Measurements from ENCODE around the gene GLG1. TPM values are rescaled to one million over a fixed set of nuclear protein-coding genes. Genes with fewer than 3 reads are reported as not detected.

Gene GLG1
- total and polyA plus RNA-seq, 2 experiments from 2014 or later: 142 to 148 TPM

GRCh38 chr16:74561626-74562025 lies 45.3 kb downstream of the GLG1 start:
- H3K4me3 ChIP-seq: no peak overlapping the region
- no peak overlapping the region for H3K27ac ChIP-seq
- peaks cover 72% of the 10 kb centered on the region for H4K20me1 ChIP-seq (ENCODE audit: insufficient read depth, poor library complexity, severe bottlenecking)
- H2AFZ ChIP-seq: no peak overlapping the region
- TF ChIP-seq EZH2 (IDR thresholded peaks at IDR 0.05; ENCODE audit: borderline replicate concordance) (no peak), EZH2phosphoT487 (IDR thresholded peaks at IDR 0.05; ENCODE audit: low read depth, severe bottlenecking, unreplicated experiment) (no peak)
- TF ChIP-seq, protein P1, sequence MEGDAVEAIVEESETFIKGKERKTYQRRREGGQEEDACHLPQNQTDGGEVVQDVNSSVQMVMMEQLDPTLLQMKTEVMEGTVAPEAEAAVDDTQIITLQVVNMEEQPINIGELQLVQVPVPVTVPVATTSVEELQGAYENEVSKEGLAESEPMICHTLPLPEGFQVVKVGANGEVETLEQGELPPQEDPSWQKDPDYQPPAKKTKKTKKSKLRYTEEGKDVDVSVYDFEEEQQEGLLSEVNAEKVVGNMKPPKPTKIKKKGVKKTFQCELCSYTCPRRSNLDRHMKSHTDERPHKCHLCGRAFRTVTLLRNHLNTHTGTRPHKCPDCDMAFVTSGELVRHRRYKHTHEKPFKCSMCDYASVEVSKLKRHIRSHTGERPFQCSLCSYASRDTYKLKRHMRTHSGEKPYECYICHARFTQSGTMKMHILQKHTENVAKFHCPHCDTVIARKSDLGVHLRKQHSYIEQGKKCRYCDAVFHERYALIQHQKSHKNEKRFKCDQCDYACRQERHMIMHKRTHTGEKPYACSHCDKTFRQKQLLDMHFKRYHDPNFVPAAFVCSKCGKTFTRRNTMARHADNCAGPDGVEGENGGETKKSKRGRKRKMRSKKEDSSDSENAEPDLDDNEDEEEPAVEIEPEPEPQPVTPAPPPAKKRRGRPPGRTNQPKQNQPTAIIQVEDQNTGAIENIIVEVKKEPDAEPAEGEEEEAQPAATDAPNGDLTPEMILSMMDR (IDR thresholded peaks at IDR 0.05; ENCODE audit: poor library complexity): no peak
- no peaks in the 10 kb centered on the region for H3K4me1 ChIP-seq (ENCODE audit: insufficient read depth)
- no peaks in the 10 kb centered on the region for H3K36me3 ChIP-seq (replicated peaks; ENCODE audit: insufficient read depth, low read depth)
- no peak for DNase-seq (ENCODE audit: low spot score)
- peaks cover 93% of the 10 kb centered on the region for H3K79me2 ChIP-seq
- WGBS (ENCODE audit: low lambda C conversion rate, missing lambda C conversion rate): 88% methylated on average over 2 of the region's 2 CpGs
- H3K9me3 ChIP-seq (ENCODE audit: low read depth): no peaks in the 10 kb centered on the region
- H3K9me2 ChIP-seq (replicated peaks; ENCODE audit: insufficient read depth): no peaks in the 10 kb centered on the region
- H3K4me2 ChIP-seq: no peak overlapping the region
- H3K27me3 ChIP-seq: no peaks in the 10 kb centered on the region

- Histone ChIP-seq H3K79me2 (peaks cover 91% of the 10 kb centered on the region), H3K36me3 (replicated peaks; ENCODE audit: insufficient read depth, low read depth) (no peaks in the 10 kb centered on the region), H3K9me2 (replicated peaks; ENCODE audit: insufficient read depth) (no peaks in the 10 kb centered on the region), H3K4me3 (no peak overlapping the region), H3K27me3 (no peaks in the 10 kb centered on the region), H3K9me3 (ENCODE audit: low read depth) (no peaks in the 10 kb centered on the region), H3K4me2 (no peak overlapping the region), H3K27ac (no peak overlapping the region), H4K20me1 (ENCODE audit: insufficient read depth, poor library complexity, severe bottlenecking) (peaks cover 65% of the 10 kb centered on the region), H3K4me1 (ENCODE audit: insufficient read depth) (no peaks in the 10 kb centered on the region), H2AFZ (no peak overlapping the region)
- DNase-seq (ENCODE audit: low spot score): no peak
- TF ChIP-seq EZH2phosphoT487 (IDR thresholded peaks at IDR 0.05; ENCODE audit: low read depth, severe bottlenecking, unreplicated experiment) (no peak), EZH2 (IDR thresholded peaks at IDR 0.05; ENCODE audit: borderline replicate concordance) (no peak)
- TF ChIP-seq, protein P1 (IDR thresholded peaks at IDR 0.05; ENCODE audit: poor library complexity): no peak
- WGBS (ENCODE audit: low lambda C conversion rate, missing lambda C conversion rate): 97% methylated on average over 3 of the region's 3 CpGs
Observed at GRCh38 chr16:74560912-74561311, 46.0 kb downstream of the GLG1 start.

- no peak for DNase-seq (ENCODE audit: low spot score)
- no peak for TF ChIP-seq EZH2 (IDR thresholded peaks at IDR 0.05; ENCODE audit: borderline replicate concordance)
- TF ChIP-seq, protein P1 (IDR thresholded peaks at IDR 0.05; ENCODE audit: poor library complexity): no peak
- TF ChIP-seq EZH2phosphoT487 (IDR thresholded peaks at IDR 0.05; ENCODE audit: low read depth, severe bottlenecking, unreplicated experiment): no peak
- peaks cover 80% of the 10 kb centered on the region for H3K79me2 ChIP-seq
- peaks cover 45% of the 10 kb centered on the region for H4K20me1 ChIP-seq (ENCODE audit: insufficient read depth, poor library complexity, severe bottlenecking)
- no peaks in the 10 kb centered on the region for H3K4me1 ChIP-seq (ENCODE audit: insufficient read depth)
- no peaks in the 10 kb centered on the region for H3K9me3 ChIP-seq (ENCODE audit: low read depth)
- no peaks in the 10 kb centered on the region for H3K36me3 ChIP-seq (replicated peaks; ENCODE audit: insufficient read depth, low read depth)
- WGBS (ENCODE audit: low lambda C conversion rate, missing lambda C conversion rate): 47% methylated on average over 4 of the region's 4 CpGs
- H3K4me2 ChIP-seq: no peak overlapping the region
- no peaks in the 10 kb centered on the region for H3K9me2 ChIP-seq (replicated peaks; ENCODE audit: insufficient read depth)
- no peak overlapping the region for H3K4me3 ChIP-seq
- no peaks in the 10 kb centered on the region for H3K27me3 ChIP-seq
- no peak overlapping the region for H2AFZ ChIP-seq
- H3K27ac ChIP-seq: no peak overlapping the region
Observed at GRCh38 chr16:74558873-74559272, 48.0 kb downstream of the GLG1 start.

DNA sequence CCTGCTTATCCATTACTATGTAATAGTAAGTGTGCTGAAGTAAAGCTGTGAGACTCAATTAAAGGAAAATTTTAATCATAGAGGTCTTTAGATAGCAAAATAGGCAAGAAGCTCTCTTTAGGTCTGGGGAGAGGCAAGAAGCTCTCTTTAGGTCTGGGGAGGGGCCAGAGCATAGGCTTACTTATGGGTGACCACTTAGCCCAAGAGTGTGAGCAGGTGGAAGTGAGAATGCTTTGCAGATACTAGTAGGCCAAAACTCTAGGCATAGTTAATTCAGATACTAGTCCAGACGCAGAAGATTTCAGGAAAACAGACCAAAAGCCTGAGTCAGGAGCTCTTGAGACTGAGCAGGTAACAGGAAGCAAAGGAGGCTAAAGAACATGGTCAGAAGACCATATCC lies 49.6 kb downstream of the GLG1 start:
- Histone ChIP-seq H3K79me2 (peaks cover 71% of the 10 kb centered on the region), H3K36me3 (replicated peaks; ENCODE audit: insufficient read depth, low read depth) (no peaks in the 10 kb centered on the region), H3K27ac (no peak overlapping the region), H3K9me3 (ENCODE audit: low read depth) (no peaks in the 10 kb centered on the region), H2AFZ (no peak overlapping the region), H3K4me2 (no peak overlapping the region), H3K4me3 (no peak overlapping the region), H4K20me1 (ENCODE audit: insufficient read depth, poor library complexity, severe bottlenecking) (peaks cover 40% of the 10 kb centered on the region), H3K9me2 (replicated peaks; ENCODE audit: insufficient read depth) (no peaks in the 10 kb centered on the region), H3K27me3 (no peaks in the 10 kb centered on the region), H3K4me1 (ENCODE audit: insufficient read depth) (no peaks in the 10 kb centered on the region)
- 100% methylated on average over 1 of the region's 1 CpG for WGBS (ENCODE audit: low lambda C conversion rate, missing lambda C conversion rate)
- TF ChIP-seq, protein P1 (IDR thresholded peaks at IDR 0.05; ENCODE audit: poor library complexity): no peak
- TF ChIP-seq EZH2 (IDR thresholded peaks at IDR 0.05; ENCODE audit: borderline replicate concordance): no peak
- no peak for DNase-seq (ENCODE audit: low spot score)
